Astrocyte of the spinal cord (primary cell): ENCODE measurements around the gene HARS2.
"Not testable (repeated sequence)": the region's sequence is repeated elsewhere in the genome, so short reads cannot be mapped to it uniquely, and the experiment has no call there.

Source experiments
- DNase-seq: peaks from one replicate; pipeline ENCODE4 v3.0.0; 2011; ENCODE audit warnings: low read depth, low spot score
- H3K4me3 ChIP-seq: 2 replicates; pipeline ENCODE4 v1.5.1; 2011; ENCODE audit warnings: low read depth, mild to moderate bottlenecking, low read length, moderate library complexity
- CTCF ChIP-seq: IDR thresholded peaks from 2 replicates; pipeline ENCODE4 v1.5.1; 2012; ENCODE audit warnings: low read depth, mild to moderate bottlenecking, low read length, inconsistent platforms
- in situ Hi-C: cut with HindIII; loops from 2 replicates; pipeline ENCODE4 v1.10.0; 2017; ENCODE audit warnings: low sequenced_read_pairs

The HARS2 gene

GRCh38 chr5:140664359-140665119 is 26.7 kb upstream of the HARS2 start, which contains the start of gene WDR55:
TSS of gene WDR55 (plus strand) at chr5:140664904. CDS start at chr5:140664913, 9 bp downstream.
- TF ChIP-seq CTCF: no peak
- in situ Hi-C loops: no loop called here
- peak; percentile 92 for DNase-seq
- H3K4me3 ChIP-seq: peak within 1 kb of the TSS; percentile 89

GRCh38 chr5:140671035-140671434 is 20.2 kb upstream of the HARS2 start:
- H3K4me3 ChIP-seq, in situ Hi-C loops, DNase-seq: not testable (repeated sequence)

GRCh38 chr5:140671472-140672125 is 19.7 kb upstream of the HARS2 start:
- no peak for DNase-seq
- in situ Hi-C loops: no loop called here
- no peak overlapping the region for H3K4me3 ChIP-seq
- TF ChIP-seq CTCF: no peak

GRCh38 chr5:140672455-140673186 is 18.6 kb upstream of the HARS2 start:
- TF ChIP-seq CTCF: no peak
- in situ Hi-C loops: no loop called here
- H3K4me3 ChIP-seq: no peak overlapping the region
- no peak for DNase-seq

GRCh38 chr5:140673187-140673976 is 17.9 kb upstream of the HARS2 start, which contains the start of gene DND1:
TSS of gene DND1 (minus strand) at chr5:140673576. CDS start at chr5:140673542, 34 bp downstream.
- no peak for DNase-seq
- in situ Hi-C loops: no loop called here
- TF ChIP-seq CTCF: no peak
- no peak within 1 kb of the TSS for H3K4me3 ChIP-seq

- no peak for DNase-seq
- H3K4me3 ChIP-seq: no peak overlapping the region
- TF ChIP-seq CTCF: no peak
- in situ Hi-C loops: no loop called here
Observed at GRCh38 chr5:140674211-140674610, 17.0 kb upstream of the HARS2 start.
